Stimulated activated naive CD4-positive, alpha-beta T cell treated with Interleukin-2 at 50 U/mL for 16 hours (primary cell): ENCODE measurements around the gene CD52.
A peak's percentile ranks its signal among the peaks of the same experiment; 100 is the strongest.

Experiments
- DNase-seq: peaks from one replicate; lab custom pipeline; 2025; lab: John Stamatoyannopoulos, UW

CD52 gene

GRCh38 chr1:26317612-26318337, at the start of gene CD52:
Gene CD52 (plus strand): TSS chr1:26317958. CDS start chr1:26318018, 60 bp downstream.
- DNase-seq: peak; percentile 77

- no peak for DNase-seq
Measured at GRCh38 chr1:26268290-26269197, 49.2 kb upstream of the CD52 start.

GRCh38 chr1:26269198-26269550, 48.6 kb upstream of the CD52 start:
- DNase-seq: no peak

GRCh38 chr1:26274801-26275425, 42.8 kb upstream of the CD52 start:
- DNase-seq: no peak

GRCh38 chr1:26275580-26276431, 42.0 kb upstream of the CD52 start:
- peak; percentile 75 for DNase-seq

GRCh38 chr1:26276432-26276838, 41.3 kb upstream of the CD52 start:
- no peak for DNase-seq

- DNase-seq: no peak
Measured at GRCh38 chr1:26277261-26277661, 40.5 kb upstream of the CD52 start.

- DNase-seq: no peak
Measured at GRCh38 chr1:26277719-26278118, 40.0 kb upstream of the CD52 start.

GRCh38 chr1:26278303-26278702, 39.5 kb upstream of the CD52 start:
- no peak for DNase-seq

GRCh38 chr1:26278724-26279455, 38.9 kb upstream of the CD52 start:
- peak; percentile 24 for DNase-seq

- peak; percentile 84 for DNase-seq
Measured at GRCh38 chr1:26279456-26280332, 38.1 kb upstream of the CD52 start, which contains the start of gene SH3BGRL3. Gene SH3BGRL3 (plus strand): TSS chr1:26280086. CDS start chr1:26280156, 70 bp downstream.

- no peak for DNase-seq
Measured at GRCh38 chr1:26280333-26281042, 37.3 kb upstream of the CD52 start.

GRCh38 chr1:26281091-26281958, 36.4 kb upstream of the CD52 start:
- DNase-seq: no peak

GRCh38 chr1:26281971-26282370, 35.8 kb upstream of the CD52 start:
- no peak for DNase-seq

- DNase-seq: no peak
Measured at GRCh38 chr1:26282401-26282918, 35.3 kb upstream of the CD52 start.

- no peak for DNase-seq
Measured at GRCh38 chr1:26283279-26283853, 34.4 kb upstream of the CD52 start.

GRCh38 chr1:26283871-26284596, 33.7 kb upstream of the CD52 start:
- no peak for DNase-seq
